HG02759 (cell line): ENCODE results near the gene SH2D1A.

Source experiments
- ATAC-seq: cut with Tn5 transposase; IDR thresholded peaks from one replicate; pipeline ENCODE4 v1.9.1; 2021; ENCODE audit warnings: mild to moderate bottlenecking, moderate library complexity; ENCODE audit not compliant: unreplicated experiment

The SH2D1A gene

DNA sequence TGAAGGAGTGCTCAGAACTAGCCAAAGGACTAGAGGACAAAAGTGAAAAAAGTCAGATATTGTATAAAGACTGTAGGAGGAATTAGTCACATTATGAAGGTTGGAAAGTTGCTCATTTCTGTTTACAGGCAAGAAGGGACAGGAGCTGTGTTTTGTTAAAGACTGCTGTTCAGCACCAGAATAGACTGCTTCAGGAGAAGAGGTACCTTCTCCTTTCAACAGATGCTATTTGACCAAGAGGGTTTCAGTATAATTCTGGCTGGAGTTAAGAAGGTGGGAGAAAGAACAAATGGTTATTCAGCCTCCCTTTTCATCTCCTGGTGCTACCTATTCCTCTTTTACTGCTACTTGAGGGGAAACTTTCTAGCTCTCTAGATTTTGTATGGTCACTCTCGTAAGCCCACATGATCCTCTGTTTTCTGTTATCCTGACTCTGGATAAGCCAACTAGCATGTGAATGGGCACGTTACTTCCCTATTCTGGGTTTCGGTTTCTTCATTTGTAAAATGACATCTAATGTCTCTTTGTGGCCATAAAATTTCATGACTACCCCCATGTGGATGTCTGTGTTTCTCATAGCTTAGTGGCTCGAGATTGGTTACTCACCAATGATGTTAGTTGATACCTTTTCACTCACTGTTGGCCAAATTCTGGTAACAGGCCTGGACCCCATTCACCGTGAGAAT lies 68.9 kb downstream of the SH2D1A start:
- ATAC-seq, result no peak

DNA sequence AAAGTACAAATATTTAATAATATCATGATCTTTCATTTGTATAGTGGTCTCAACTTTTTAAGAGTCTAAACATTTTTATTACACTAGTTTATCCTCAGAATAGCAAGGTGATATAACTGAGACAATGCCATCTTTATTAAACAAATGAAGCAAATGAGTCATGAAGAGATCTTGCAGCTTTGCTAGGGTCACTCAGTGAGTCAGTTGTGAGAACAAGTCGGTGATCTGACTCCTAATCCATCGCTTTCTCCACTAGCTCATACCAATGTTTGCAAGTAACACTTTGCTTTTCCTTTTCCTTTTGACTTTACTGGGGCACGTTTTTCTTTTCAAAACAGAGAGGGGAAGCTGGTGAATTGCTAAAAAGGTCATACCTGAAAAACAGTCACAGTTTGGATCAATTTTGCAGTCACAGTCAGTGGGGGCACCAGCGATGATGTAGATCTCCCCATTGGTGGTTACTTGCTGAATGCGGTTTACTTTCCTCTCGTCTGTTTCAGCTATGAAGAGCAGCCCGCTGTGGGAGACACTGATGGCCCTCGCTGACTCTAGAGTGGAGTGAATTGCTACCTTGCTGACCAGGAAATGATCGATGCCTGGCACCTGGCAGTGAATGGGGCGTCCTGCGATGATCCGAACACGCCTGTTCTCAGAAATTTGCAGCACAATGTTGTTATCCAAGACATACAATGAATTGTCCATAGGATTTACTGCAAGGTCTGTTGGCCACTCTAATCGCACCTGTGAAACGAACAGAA lies 75.7 kb downstream of the SH2D1A start:
- no peak for ATAC-seq
